Testis (tissue), 2 donors: Measurements from ENCODE around the gene POLH.

Source experiments
- CTCF ChIP-seq, 3 experiments: fragments of 450-650 bp in 2 of 3; fragments of 200-600 bp in 1 of 3; sonication (generic) in 1 of 3; IDR thresholded peaks; one replicate each; pipeline ENCODE4 v1.5.1; 2016 to 2019; ENCODE audit warnings: antibody characterized with exemption in 3 of 3, mild to moderate bottlenecking in 2 of 3, moderate library complexity in 1 of 3
- POLR2A ChIP-seq: fragments of 450-650 bp; IDR thresholded peaks from one replicate; pipeline ENCODE4 v1.6.1; 2017; ENCODE audit warnings: antibody characterized with exemption, mild to moderate bottlenecking, moderate library complexity

GRCh38 chr6:43606019-43606418 is 30.0 kb downstream of the POLH start:
- TF ChIP-seq CTCF (IDR thresholded peaks at IDR 0.05) = no peak
- TF ChIP-seq POLR2A = no peak
